ENCODE data around the gene NSD1.

GRCh38 chr5:177291735-177292134 lies 158.2 kb downstream of the NSD1 start:
- no peak for TF ChIP-seq POLR2AphosphoS5 (IDR thresholded peaks at IDR 0.05; ENCODE audit: low read depth, low read length)
- TF ChIP-seq CTCF (IDR thresholded peaks at IDR 0.05; ENCODE audit: control extremely low read depth in 1 of 3, insufficient read depth in 1 of 3, low read depth in 1 of 3, low read length in 3 of 3), result no peak
